ENCODE data around the gene BCL2. TPM values are rescaled to one million over a fixed set of nuclear protein-coding genes. Genes with fewer than 3 reads are reported as not detected.

BCL2 gene
- total RNA-seq, 1 experiment from 2014 or later = 2.5 TPM

DNA sequence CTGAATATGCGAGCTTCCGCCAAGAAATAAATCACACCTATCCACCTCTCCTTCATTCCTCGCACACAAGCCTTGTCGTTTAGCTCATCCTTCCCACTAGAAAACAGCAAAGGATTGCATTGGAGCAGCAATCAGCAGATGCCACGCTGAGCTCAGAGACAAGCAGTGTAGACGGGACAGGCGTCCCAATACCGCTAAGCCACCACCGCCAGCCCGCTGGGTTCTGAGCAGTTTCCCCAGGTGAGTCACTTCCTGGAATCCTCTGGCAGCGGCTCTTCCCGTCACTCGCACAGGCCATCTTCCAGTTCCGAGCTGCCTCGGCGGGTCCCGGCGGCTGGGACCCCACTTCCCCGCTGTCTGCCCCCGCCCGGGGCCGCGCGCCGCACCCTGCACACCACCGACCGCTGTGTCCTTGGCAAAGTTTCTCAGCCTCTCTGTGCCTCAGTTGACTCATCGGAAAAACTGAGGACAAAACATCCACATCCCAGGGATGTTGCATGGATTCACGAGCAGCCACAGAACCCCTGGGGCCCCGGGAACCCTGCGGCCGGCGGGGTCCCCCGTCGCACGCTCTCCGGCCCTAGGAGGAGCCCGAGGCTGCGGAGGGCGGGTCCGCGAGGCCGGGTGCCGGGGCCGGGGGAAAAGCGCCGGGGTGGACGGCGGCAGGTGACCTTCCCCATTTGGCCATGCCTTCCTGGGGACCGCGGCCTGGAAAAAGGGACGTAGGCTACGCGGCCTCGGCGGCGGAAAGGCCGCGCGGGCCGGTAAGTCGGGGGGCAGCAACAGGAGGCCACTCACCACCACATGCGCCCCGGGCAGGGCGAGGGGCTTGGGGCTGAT is 46.9 kb upstream of the BCL2 start:
- Histone ChIP-seq H3K27ac (ENCODE audit: low read depth, low read length) (peak overlapping the region; percentile 87), H3K9ac (ENCODE audit: low read length) (peak overlapping the region; percentile 95), H3K79me2 (ENCODE audit: insufficient read depth, low read length) (peaks cover 40% of the 10 kb centered on the region), H3K4me2 (ENCODE audit: low read length) (peak overlapping the region; percentile 94), H3K9me2 (ENCODE audit: insufficient read depth) (no peaks in the 10 kb centered on the region), H3K4me3 (replicated peaks in 1 of 2; ENCODE audit: low read depth in 1 of 2, low read length in 2 of 2) (peak overlapping the region; percentile 84 to 85), H3K27me3 (ENCODE audit: insufficient read depth, low read length) (no peaks in the 10 kb centered on the region), H3K9me3 (ENCODE audit: control insufficient read depth in 1 of 2, insufficient read depth in 1 of 2, low read depth in 1 of 2, low read length in 2 of 2) (peaks cover 6 to 8% of the 10 kb centered on the region in 2 experiments; a peak in 1 of 4 replicates), H3K4me1 (ENCODE audit: control insufficient read depth in 1 of 2, insufficient read depth in 2 of 2, low read length in 2 of 2) (peaks cover 7 to 14% of the 10 kb centered on the region in 2 experiments; a peak in 3 of 4 replicates), H3K36me3 (ENCODE audit: control insufficient read depth in 1 of 2, insufficient read depth in 2 of 2, low read length in 2 of 2) (peaks cover 3 to 9% of the 10 kb centered on the region in 2 experiments; a peak in 2 of 4 replicates), H4K20me1 (ENCODE audit: insufficient read depth) (peaks cover 10% of the 10 kb centered on the region; the same call in 1 of the 2 replicates), H2AFZ (ENCODE audit: low read depth, low read length, poor library complexity, severe bottlenecking) (no peak overlapping the region)
- intact Hi-C loops (cut with micrococcal nuclease) = loop anchor here (1.0 to 10.0 kb wide), 2 partner anchors 56 to 1182 kb away; partner anchors contain the start of genes PIGN, RELCH and VPS4B
- ChIA-PET POLR2A (no interaction called here), RAD21 (ENCODE audit: low non-redundant PET in 1 of 2, low total read pairs in 2 of 2, uncharacterized antibody in 2 of 2, unreplicated experiment in 2 of 2) (no interaction called here), CTCF (interaction anchor here (0.9 kb wide), 1 partner anchor 43 kb away, joined by 3 read pairs; no protein-coding TSS in a partner anchor)
- ATAC-seq (peak; percentile 56), DNase-seq (ENCODE audit: low read depth, low spot score) (peak; percentile 32)
- TF ChIP-seq, protein P1, sequence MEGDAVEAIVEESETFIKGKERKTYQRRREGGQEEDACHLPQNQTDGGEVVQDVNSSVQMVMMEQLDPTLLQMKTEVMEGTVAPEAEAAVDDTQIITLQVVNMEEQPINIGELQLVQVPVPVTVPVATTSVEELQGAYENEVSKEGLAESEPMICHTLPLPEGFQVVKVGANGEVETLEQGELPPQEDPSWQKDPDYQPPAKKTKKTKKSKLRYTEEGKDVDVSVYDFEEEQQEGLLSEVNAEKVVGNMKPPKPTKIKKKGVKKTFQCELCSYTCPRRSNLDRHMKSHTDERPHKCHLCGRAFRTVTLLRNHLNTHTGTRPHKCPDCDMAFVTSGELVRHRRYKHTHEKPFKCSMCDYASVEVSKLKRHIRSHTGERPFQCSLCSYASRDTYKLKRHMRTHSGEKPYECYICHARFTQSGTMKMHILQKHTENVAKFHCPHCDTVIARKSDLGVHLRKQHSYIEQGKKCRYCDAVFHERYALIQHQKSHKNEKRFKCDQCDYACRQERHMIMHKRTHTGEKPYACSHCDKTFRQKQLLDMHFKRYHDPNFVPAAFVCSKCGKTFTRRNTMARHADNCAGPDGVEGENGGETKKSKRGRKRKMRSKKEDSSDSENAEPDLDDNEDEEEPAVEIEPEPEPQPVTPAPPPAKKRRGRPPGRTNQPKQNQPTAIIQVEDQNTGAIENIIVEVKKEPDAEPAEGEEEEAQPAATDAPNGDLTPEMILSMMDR (IDR thresholded peaks at IDR 0.05 in 2 of 3, conservative IDR thresholded peaks at IDR 0.05 in 1 of 3; ENCODE audit: borderline replicate concordance in 1 of 3, insufficient read depth in 1 of 3, low read depth in 2 of 3, low read length in 2 of 3) = no peak
- TF ChIP-seq SRF (IDR thresholded peaks at IDR 0.05; ENCODE audit: low read depth) (no peak), FOSL1 (IDR thresholded peaks at IDR 0.05; ENCODE audit: low read depth) (peak; percentile 69), ZFX (IDR thresholded peaks at IDR 0.05) (no peak), SIN3A (IDR thresholded peaks at IDR 0.05; ENCODE audit: low read depth) (peak; percentile 52; the same call in 1 of the 2 replicates), ELF1 (IDR thresholded peaks at IDR 0.05; ENCODE audit: borderline replicate concordance, low read depth) (peak; percentile 50), JUND (IDR thresholded peaks at IDR 0.05) (peak; percentile 59; the same call in 1 of the 2 replicates), SP1 (IDR thresholded peaks at IDR 0.05; ENCODE audit: low read depth) (peak; percentile 31; the same call in 1 of the 2 replicates), POLR2AphosphoS5 (IDR thresholded peaks at IDR 0.05; ENCODE audit: low read depth, low read length) (peak; percentile 54), TCF7L2 (IDR thresholded peaks at IDR 0.05; ENCODE audit: borderline replicate concordance, extremely low read depth, insufficient read depth, insufficient read length) (no peak)
- TF ChIP-seq, protein P2, sequence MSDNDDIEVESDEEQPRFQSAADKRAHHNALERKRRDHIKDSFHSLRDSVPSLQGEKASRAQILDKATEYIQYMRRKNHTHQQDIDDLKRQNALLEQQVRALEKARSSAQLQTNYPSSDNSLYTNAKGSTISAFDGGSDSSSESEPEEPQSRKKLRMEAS (IDR thresholded peaks at IDR 0.05) = 0 out of 2 replicates have a peak, but pooled peaks have one; percentile 37
- no TSS peak for BruUV-seq (replicated peaks)
